Lung (tissue), 12 donors: ENCODE results near the gene INMT. TPM values are rescaled to one million over a fixed set of nuclear protein-coding genes. Genes with fewer than 3 reads are reported as not detected.

Experiments used
- ATAC-seq: fragments of 200-7000 bp; cut with Tn5 transposase; one replicate; pipeline ENCODE4 v1.9.1; 2020; ENCODE audit warnings: moderate number of reproducible peaks; ENCODE audit not compliant: insufficient read depth, low FRiP score
- DNase-seq, 3 donors: peaks; one replicate each; pipeline ENCODE4 v3.0.0-alpha.2; 2013 to 2017
- H3K27ac ChIP-seq, 2 donors: one replicate each; pipeline ENCODE4 v1.5.1; 2013; ENCODE audit warnings: mild to moderate bottlenecking in 2 of 2, moderate library complexity in 2 of 2, control low read depth in 1 of 2, inconsistent platforms in 1 of 2, low read depth in 1 of 2, low read length in 1 of 2
- H3K27me3 ChIP-seq, 3 donors: one replicate each; pipeline ENCODE4 v1.5.1; 2013; ENCODE audit warnings: low read length in 2 of 3; ENCODE audit not compliant: control insufficient read depth in 3 of 3, insufficient read depth in 3 of 3
- H3K36me3 ChIP-seq, 4 donors: one replicate each; pipeline ENCODE4 v1.5.1; 2013; ENCODE audit warnings: low read length in 4 of 4, mild to moderate bottlenecking in 1 of 4, moderate library complexity in 1 of 4; ENCODE audit not compliant: control insufficient read depth in 4 of 4, insufficient read depth in 4 of 4
- H3K4me1 ChIP-seq, 5 donors: one replicate each; pipeline ENCODE4 v1.5.1; 2013; ENCODE audit warnings: low read length in 5 of 5, mild to moderate bottlenecking in 2 of 5, moderate library complexity in 1 of 5; ENCODE audit not compliant: control insufficient read depth in 5 of 5, insufficient read depth in 5 of 5
- H3K4me3 ChIP-seq: one replicate; pipeline ENCODE4 v1.5.1; 2013; ENCODE audit warnings: mild to moderate bottlenecking, control low read depth, moderate library complexity
- H3K9ac ChIP-seq, 2 donors: one replicate each; pipeline ENCODE4 v1.5.1; 2013; ENCODE audit warnings: low read length in 2 of 2, control low read depth in 1 of 2; ENCODE audit not compliant: insufficient read depth in 1 of 2
- H3K9me3 ChIP-seq, 4 donors: one replicate each; pipeline ENCODE4 v1.5.1; 2013; ENCODE audit warnings: low read length in 3 of 4, mild to moderate bottlenecking in 1 of 4, moderate library complexity in 1 of 4; ENCODE audit not compliant: control insufficient read depth in 4 of 4, insufficient read depth in 3 of 4
- WGBS, 2 donors: extraction: QIAGEN DNeasy Blood & Tissue Kit; methylation state at CpG; one replicate each; pipeline ENCODE4 v1.1.7; 2013; 5-methylcytosine and 5-hydroxymethylcytosine counted together
- polyA plus RNA-seq, 2 donors: library from polyadenylated mRNA; stranded (reverse); fragments of 200-250 nt; gene quantifications; one replicate each; pipeline ENCODE4 v1.2.1, GENCODE V29; 2013
- total RNA-seq, 2 donors: library from RNA; depleted of rRNA in 1 of 2; stranded (reverse); fragments of >200 nt in 1 of 2; gene quantifications; one replicate each; pipeline ENCODE4 v1.2.1, GENCODE V29; 2014 to 2021
- TF ChIP-seq, protein P1 (sequence below): IDR thresholded peaks from 2 replicates; pipeline ENCODE4 v1.5.1; 2012; ENCODE audit warnings: mild to moderate bottlenecking; ENCODE audit errors: control extremely low read depth, extremely low read depth
- donor health status: control.
- donor health status: control.
- donor health status: Bipolar disorder and iron deficiency.
- donor health status: healthy.
- donor health status: DM: yes; HTN: yes; CAD: no.

Gene INMT
- total and polyA plus RNA-seq, 4 donors: 88.7 to 200 (median 127) TPM

DNA sequence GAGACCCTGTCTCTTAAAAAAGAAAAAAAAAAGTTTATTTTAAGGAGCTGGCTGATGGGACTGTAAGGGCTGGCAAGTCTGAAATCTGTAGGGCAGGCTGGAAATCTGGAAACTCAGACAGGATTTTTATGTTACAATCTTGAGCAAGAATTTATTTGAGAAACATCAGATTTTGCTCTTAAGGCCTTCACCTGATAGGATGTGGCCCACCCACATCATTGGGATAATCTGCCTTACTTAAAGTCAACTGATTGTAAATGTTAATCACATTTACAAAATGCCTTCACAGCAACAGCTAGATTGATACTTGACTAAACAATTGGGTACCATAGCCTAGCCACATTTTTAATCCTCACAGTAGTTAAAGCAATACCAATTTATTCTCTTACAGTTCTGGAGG, 30.8 kb downstream of the INMT start:
- H3K36me3 ChIP-seq: peaks cover 6 to 36% (median 30%) of the 10 kb centered on the region in 4 donors
- TF ChIP-seq, protein P1, sequence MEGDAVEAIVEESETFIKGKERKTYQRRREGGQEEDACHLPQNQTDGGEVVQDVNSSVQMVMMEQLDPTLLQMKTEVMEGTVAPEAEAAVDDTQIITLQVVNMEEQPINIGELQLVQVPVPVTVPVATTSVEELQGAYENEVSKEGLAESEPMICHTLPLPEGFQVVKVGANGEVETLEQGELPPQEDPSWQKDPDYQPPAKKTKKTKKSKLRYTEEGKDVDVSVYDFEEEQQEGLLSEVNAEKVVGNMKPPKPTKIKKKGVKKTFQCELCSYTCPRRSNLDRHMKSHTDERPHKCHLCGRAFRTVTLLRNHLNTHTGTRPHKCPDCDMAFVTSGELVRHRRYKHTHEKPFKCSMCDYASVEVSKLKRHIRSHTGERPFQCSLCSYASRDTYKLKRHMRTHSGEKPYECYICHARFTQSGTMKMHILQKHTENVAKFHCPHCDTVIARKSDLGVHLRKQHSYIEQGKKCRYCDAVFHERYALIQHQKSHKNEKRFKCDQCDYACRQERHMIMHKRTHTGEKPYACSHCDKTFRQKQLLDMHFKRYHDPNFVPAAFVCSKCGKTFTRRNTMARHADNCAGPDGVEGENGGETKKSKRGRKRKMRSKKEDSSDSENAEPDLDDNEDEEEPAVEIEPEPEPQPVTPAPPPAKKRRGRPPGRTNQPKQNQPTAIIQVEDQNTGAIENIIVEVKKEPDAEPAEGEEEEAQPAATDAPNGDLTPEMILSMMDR: no peak
- ATAC-seq: no peak

DNA sequence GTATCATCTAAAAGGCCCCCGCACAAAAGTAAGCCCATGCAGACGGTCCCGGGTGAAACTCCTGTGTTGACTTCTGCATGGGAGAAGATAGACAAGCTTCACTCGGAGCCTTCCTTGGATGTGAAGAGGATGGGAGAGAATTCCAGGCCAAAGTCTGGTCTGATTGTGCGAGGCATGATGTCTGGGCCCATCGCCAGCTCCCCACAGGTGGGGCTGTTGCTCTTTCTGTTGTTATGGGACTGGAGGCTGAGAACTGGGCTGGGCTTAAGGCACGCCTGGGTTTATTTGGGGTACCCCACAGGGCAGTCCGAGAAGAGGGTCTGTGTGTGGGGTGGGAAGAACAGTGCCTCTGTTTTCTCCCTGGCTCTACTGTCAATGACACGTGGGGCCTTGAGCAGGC, 33.9 kb downstream of the INMT start:
- H3K9me3 ChIP-seq: no peaks in the 10 kb centered on the region
- no peak overlapping the region for H3K4me3 ChIP-seq
- no peak overlapping the region for H3K9ac ChIP-seq
- ATAC-seq (no peak), DNase-seq (no peak)
- WGBS, 2 donors: 95 to 97% methylated on average over 9 of the region's 9 CpGs
- H3K27me3 ChIP-seq: no peaks in the 10 kb centered on the region
- TF ChIP-seq, protein P1: no peak
- no peak overlapping the region for H3K27ac ChIP-seq
- peaks cover 6 to 35% (median 25%) of the 10 kb centered on the region in 4 donors for H3K36me3 ChIP-seq
- no peaks in the 10 kb centered on the region for H3K4me1 ChIP-seq

More for the DNA sequence above, 30.8 kb downstream of the INMT start:
- H3K27ac ChIP-seq: no peak overlapping the region
- no peaks in the 10 kb centered on the region for H3K27me3 ChIP-seq
- DNase-seq: no peak
- no peak overlapping the region for H3K9ac ChIP-seq
- H3K4me1 ChIP-seq: peaks cover 0 to 7% (median 0%) of the 10 kb centered on the region in 5 donors
- H3K4me3 ChIP-seq: no peak overlapping the region
- H3K9me3 ChIP-seq: no peaks in the 10 kb centered on the region

DNA sequence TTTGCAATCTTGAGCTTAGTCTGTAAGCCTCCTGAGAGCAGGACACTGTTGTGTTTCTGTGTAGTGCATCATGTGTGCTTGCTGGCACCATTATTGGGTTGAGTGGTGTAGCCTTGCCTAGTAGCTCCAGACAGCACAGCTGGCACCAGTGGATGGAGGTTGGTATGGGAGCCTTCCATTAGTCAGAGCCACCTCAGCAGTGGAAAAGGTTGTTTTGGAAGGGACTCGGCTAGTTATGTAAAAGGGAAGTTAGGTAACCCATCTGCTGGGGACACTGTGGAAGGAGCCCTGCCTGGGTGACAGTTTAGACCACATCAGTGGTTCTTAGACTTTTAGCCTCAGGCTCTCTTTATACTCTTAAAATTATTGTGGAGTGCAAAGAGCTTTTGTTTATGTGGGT, 35.6 kb downstream of the INMT start:
- TF ChIP-seq, protein P1: no peak
- WGBS, 2 donors: 26 to 62% methylated on average over 1 of the region's 1 CpG
- H3K36me3 ChIP-seq: peaks cover 11 to 36% (median 24%) of the 10 kb centered on the region in 4 donors
- no peaks in the 10 kb centered on the region for H3K27me3 ChIP-seq
- H3K27ac ChIP-seq: no peak overlapping the region
- ATAC-seq (no peak), DNase-seq (no peak)
- no peaks in the 10 kb centered on the region for H3K9me3 ChIP-seq
- no peak overlapping the region for H3K9ac ChIP-seq
- no peaks in the 10 kb centered on the region for H3K4me1 ChIP-seq
- H3K4me3 ChIP-seq: no peak overlapping the region
